Measurements from ENCODE around the gene PAQR6. TPM values are rescaled to one million over a fixed set of nuclear protein-coding genes. Genes with fewer than 3 reads are reported as not detected.

PAQR6 gene
- polyA plus RNA-seq, 1 donor from 2014 or later, result 16.8 TPM

DNA sequence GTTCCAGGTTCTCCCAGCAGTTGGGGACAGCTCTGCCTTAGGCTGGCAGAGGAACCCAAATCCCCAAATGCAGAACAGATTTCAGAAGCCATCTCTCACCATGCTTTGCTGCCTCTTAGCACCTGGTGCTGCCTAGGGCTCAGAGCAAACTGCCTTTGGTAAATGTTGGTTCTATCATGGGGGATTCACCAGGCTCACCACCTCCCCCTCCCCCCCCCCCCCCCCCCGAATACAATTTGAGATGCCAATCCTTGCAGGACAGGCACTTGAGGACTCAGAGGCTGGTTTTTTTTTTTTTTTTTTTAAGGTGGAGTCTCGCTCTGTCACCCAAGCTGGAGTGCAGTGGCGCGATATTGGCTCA lies 447 bp upstream of the PAQR6 start:
- no peak overlapping the region for H3K9ac ChIP-seq (ENCODE audit: low read length)
- no peaks in the 10 kb centered on the region for H3K9me3 ChIP-seq (ENCODE audit: low read length)
- no peak for TF ChIP-seq EP300 (conservative IDR thresholded peaks at IDR 0.05; ENCODE audit: poor library complexity, severe bottlenecking)
- TF ChIP-seq SMC3 (conservative IDR thresholded peaks at IDR 0.05; ENCODE audit: poor library complexity), result no peak
- no peak for TF ChIP-seq EZH2 (IDR thresholded peaks at IDR 0.05; ENCODE audit: borderline replicate concordance, insufficient read depth, low read length, poor library complexity, severe bottlenecking)
- TF ChIP-seq TAF1 (IDR thresholded peaks at IDR 0.05; ENCODE audit: low read depth), result no peak
- TF ChIP-seq POLR2AphosphoS5 (IDR thresholded peaks at IDR 0.05), result no peak
- TF ChIP-seq, protein P1, sequence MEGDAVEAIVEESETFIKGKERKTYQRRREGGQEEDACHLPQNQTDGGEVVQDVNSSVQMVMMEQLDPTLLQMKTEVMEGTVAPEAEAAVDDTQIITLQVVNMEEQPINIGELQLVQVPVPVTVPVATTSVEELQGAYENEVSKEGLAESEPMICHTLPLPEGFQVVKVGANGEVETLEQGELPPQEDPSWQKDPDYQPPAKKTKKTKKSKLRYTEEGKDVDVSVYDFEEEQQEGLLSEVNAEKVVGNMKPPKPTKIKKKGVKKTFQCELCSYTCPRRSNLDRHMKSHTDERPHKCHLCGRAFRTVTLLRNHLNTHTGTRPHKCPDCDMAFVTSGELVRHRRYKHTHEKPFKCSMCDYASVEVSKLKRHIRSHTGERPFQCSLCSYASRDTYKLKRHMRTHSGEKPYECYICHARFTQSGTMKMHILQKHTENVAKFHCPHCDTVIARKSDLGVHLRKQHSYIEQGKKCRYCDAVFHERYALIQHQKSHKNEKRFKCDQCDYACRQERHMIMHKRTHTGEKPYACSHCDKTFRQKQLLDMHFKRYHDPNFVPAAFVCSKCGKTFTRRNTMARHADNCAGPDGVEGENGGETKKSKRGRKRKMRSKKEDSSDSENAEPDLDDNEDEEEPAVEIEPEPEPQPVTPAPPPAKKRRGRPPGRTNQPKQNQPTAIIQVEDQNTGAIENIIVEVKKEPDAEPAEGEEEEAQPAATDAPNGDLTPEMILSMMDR (IDR thresholded peaks at IDR 0.05; ENCODE audit: poor library complexity, severe bottlenecking), result no peak
- TF ChIP-seq RAD21 (conservative IDR thresholded peaks at IDR 0.05), result no peak
- TF ChIP-seq MXI1 (conservative IDR thresholded peaks at IDR 0.05; ENCODE audit: poor library complexity, severe bottlenecking), result no peak
- TF ChIP-seq, protein P2, sequence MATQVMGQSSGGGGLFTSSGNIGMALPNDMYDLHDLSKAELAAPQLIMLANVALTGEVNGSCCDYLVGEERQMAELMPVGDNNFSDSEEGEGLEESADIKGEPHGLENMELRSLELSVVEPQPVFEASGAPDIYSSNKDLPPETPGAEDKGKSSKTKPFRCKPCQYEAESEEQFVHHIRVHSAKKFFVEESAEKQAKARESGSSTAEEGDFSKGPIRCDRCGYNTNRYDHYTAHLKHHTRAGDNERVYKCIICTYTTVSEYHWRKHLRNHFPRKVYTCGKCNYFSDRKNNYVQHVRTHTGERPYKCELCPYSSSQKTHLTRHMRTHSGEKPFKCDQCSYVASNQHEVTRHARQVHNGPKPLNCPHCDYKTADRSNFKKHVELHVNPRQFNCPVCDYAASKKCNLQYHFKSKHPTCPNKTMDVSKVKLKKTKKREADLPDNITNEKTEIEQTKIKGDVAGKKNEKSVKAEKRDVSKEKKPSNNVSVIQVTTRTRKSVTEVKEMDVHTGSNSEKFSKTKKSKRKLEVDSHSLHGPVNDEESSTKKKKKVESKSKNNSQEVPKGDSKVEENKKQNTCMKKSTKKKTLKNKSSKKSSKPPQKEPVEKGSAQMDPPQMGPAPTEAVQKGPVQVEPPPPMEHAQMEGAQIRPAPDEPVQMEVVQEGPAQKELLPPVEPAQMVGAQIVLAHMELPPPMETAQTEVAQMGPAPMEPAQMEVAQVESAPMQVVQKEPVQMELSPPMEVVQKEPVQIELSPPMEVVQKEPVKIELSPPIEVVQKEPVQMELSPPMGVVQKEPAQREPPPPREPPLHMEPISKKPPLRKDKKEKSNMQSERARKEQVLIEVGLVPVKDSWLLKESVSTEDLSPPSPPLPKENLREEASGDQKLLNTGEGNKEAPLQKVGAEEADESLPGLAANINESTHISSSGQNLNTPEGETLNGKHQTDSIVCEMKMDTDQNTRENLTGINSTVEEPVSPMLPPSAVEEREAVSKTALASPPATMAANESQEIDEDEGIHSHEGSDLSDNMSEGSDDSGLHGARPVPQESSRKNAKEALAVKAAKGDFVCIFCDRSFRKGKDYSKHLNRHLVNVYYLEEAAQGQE (IDR thresholded peaks at IDR 0.05; ENCODE audit: borderline replicate concordance), result no peak
- no peaks in the 10 kb centered on the region for H3K79me2 ChIP-seq (replicated peaks; ENCODE audit: insufficient read depth, low read length)
- no peaks in the 10 kb centered on the region for H3K9me2 ChIP-seq (ENCODE audit: insufficient read depth, low read length)
- H3K4me2 ChIP-seq (ENCODE audit: low read length), result no peak overlapping the region
- no peaks in the 10 kb centered on the region for H3K27me3 ChIP-seq (ENCODE audit: insufficient read depth, low read depth, low read length)
- no peak overlapping the region for H3K4me3 ChIP-seq (ENCODE audit: low read length)
- H4K20me1 ChIP-seq (ENCODE audit: insufficient read depth), result no peaks in the 10 kb centered on the region
- H2AFZ ChIP-seq (ENCODE audit: low read depth, low read length), result no peak overlapping the region
- H3F3A ChIP-seq (ENCODE audit: insufficient read depth, low read length, poor library complexity, severe bottlenecking), result no peaks in the 10 kb centered on the region
- no peak overlapping the region for H3K27ac ChIP-seq (ENCODE audit: low read length)
- H3K36me3 ChIP-seq (ENCODE audit: insufficient read depth, low read length), result no peaks in the 10 kb centered on the region

DNA sequence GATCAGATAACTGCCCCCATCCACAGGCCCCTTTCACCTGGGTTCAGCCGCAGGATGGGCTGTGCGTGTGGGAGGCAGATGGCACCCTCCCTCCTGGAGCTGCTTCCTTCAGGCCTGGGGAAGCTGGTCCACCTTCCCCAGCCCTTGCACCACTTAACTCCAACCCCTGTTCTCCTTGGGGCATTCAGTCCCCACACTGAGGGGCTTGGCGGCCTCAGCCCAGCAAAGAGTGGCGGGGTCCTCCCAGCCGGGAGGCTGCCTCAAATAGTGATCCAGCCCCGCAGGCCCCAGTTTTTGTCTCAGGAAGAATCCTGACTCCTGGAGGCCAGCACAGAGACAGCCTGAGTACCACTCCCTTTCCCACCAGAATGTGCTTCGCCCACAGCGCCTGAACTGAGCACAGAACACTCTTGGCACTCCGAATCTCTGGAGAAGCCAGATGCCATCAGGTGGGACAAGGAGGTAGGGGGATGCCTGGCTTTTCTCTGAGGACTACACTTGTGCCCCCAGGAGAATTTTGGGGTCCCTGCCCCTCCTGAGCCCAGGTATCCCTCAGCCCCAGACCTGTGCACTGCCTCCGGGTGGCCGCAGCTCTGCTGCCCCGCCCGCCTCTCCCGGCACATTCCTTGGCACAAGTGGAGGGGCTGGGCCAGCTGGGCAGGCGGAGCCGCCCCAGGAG lies 936 bp downstream of the PAQR6 start:
- Histone ChIP-seq H3K27me3 (ENCODE audit: insufficient read depth, low read depth, low read length) (no peaks in the 10 kb centered on the region), H3K9ac (ENCODE audit: low read length) (no peak overlapping the region), H2AFZ (ENCODE audit: low read depth, low read length) (no peak overlapping the region), H3F3A (ENCODE audit: insufficient read depth, low read length, poor library complexity, severe bottlenecking) (no peaks in the 10 kb centered on the region), H3K4me2 (ENCODE audit: low read length) (no peak overlapping the region), H3K27ac (ENCODE audit: low read length) (no peak overlapping the region), H3K4me3 (ENCODE audit: low read length) (no peak overlapping the region), H3K36me3 (ENCODE audit: insufficient read depth, low read length) (no peaks in the 10 kb centered on the region), H3K9me2 (ENCODE audit: insufficient read depth, low read length) (no peaks in the 10 kb centered on the region), H4K20me1 (ENCODE audit: insufficient read depth) (no peaks in the 10 kb centered on the region), H3K79me2 (replicated peaks; ENCODE audit: insufficient read depth, low read length) (no peaks in the 10 kb centered on the region), H3K9me3 (ENCODE audit: low read length) (no peaks in the 10 kb centered on the region)
- TF ChIP-seq SMC3 (conservative IDR thresholded peaks at IDR 0.05; ENCODE audit: poor library complexity) (no peak), RAD21 (conservative IDR thresholded peaks at IDR 0.05) (no peak), EP300 (conservative IDR thresholded peaks at IDR 0.05; ENCODE audit: poor library complexity, severe bottlenecking) (no peak), EZH2 (IDR thresholded peaks at IDR 0.05; ENCODE audit: borderline replicate concordance, insufficient read depth, low read length, poor library complexity, severe bottlenecking) (no peak)
- TF ChIP-seq, protein P2 (IDR thresholded peaks at IDR 0.05; ENCODE audit: borderline replicate concordance), result no peak

Measured in neural cell (in vitro differentiated cells).